SK-N-SH (cell line): ENCODE results near the gene ANKRD34B.

ENCODE experiments used
- CTCF ChIP-seq: fragments of 200-600 bp; sonication (generic); IDR thresholded peaks from 2 replicates; pipeline ENCODE4 v1.6.1; 2017; ENCODE audit warnings: antibody characterized with exemption, mild to moderate bottlenecking, moderate library complexity
- EP300 ChIP-seq, 2 experiments: IDR thresholded peaks; 2 replicates each; pipeline versions ENCODE4 v1.4.0 to v1.6.1; 2012; ENCODE audit warnings: borderline replicate concordance in 1 of 2, low read depth in 1 of 2, low read length in 1 of 2
- FOXJ3 ChIP-seq: sonication (generic); formaldehyde crosslinking; IDR thresholded peaks from 2 replicates; pipeline ENCODE4 v1.5.1; 2020; ENCODE audit warnings: mild to moderate bottlenecking, missing genetic modification reagents
- PBX3 ChIP-seq: IDR thresholded peaks from 2 replicates; pipeline ENCODE4; 2012
- REST ChIP-seq: IDR thresholded peaks from 2 replicates; pipeline ENCODE4 v1.6.1; 2012; ENCODE audit warnings: mild to moderate bottlenecking, low read depth, low read length, moderate library complexity
- USF2 ChIP-seq: fragments of 150-350 bp; IDR thresholded peaks from 2 replicates; pipeline ENCODE4 v1.6.1; 2017; ENCODE audit warnings: antibody characterized with exemption, low read length, low read depth, borderline replicate concordance
- ZBTB33 ChIP-seq: IDR thresholded peaks from 2 replicates; pipeline ENCODE4 v1.4.0; 2012; ENCODE audit warnings: low read depth, borderline replicate concordance

GRCh38 chr5:80576383-80576782, 6.3 kb upstream of the ANKRD34B start:
- no peak for TF ChIP-seq CTCF
- TF ChIP-seq FOXJ3 (CRISPR knock-in tag), result no peak
- no peak for TF ChIP-seq REST
- no peak for TF ChIP-seq USF2
- no peak for TF ChIP-seq EP300 (IDR thresholded peaks at IDR 0.05; ENCODE audit: borderline replicate concordance in 1 of 2, low read depth in 1 of 2, low read length in 1 of 2)
- no peak for TF ChIP-seq ZBTB33
- no peak for TF ChIP-seq PBX3
